Omental fat pad (tissue), 4 donors: ENCODE results near the gene CACNA2D3. TPM values are rescaled to one million over a fixed set of nuclear protein-coding genes. Genes with fewer than 3 reads are reported as not detected.

Experiments used
- ATAC-seq: fragments of 150-250 bp; one replicate; pipeline ENCODE4 v1.9.1; 2016; ENCODE audit warnings: mild to moderate bottlenecking, moderate library complexity; ENCODE audit not compliant: low FRiP score
- DNase-seq: peaks from one replicate; pipeline ENCODE4 v3.0.0-alpha.2; 2019; ENCODE audit warnings: low spot score
- CTCF ChIP-seq, 3 donors: fragments of 450-650 bp; IDR thresholded peaks; one replicate each; pipeline ENCODE4 v1.5.1; 2016 to 2017; ENCODE audit warnings: antibody characterized with exemption in 3 of 3, mild to moderate bottlenecking in 3 of 3, moderate library complexity in 2 of 3
- total RNA-seq, 4 donors: library from RNA; depleted of rRNA; stranded (reverse); fragments of >200 nt; gene quantifications; one replicate each; pipeline ENCODE4 v1.1.0, GENCODE V29; 2016

The CACNA2D3 gene
- total RNA-seq, 4 donors from 2014 or later = 2.6 to 6.1 (median 4.5) TPM

GRCh38 chr3:54481606-54482365, 359.4 kb downstream of the CACNA2D3 start:
- TF ChIP-seq CTCF (IDR thresholded peaks at IDR 0.05) = no peak
- no peak for DNase-seq

DNA sequence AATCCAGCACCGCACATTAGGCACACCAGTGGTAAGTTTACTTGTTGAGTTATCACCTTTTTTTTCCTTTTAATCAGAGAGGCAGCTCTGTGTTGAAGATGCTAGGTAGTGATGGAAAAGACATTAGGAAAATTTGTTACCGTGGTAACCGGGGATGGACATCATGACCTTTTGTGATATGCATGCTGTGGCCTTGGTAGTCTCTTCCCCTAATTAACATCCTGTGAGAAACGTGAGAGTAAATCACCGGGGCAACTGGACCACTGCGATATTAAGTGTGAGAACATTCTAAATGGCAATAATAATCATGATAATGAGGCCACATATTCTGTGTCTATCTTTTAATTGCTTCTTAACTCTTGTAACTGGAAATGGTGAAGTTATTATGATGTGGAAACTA, 362.0 kb downstream of the CACNA2D3 start:
- ATAC-seq (no peak), DNase-seq (no peak)
- TF ChIP-seq CTCF (IDR thresholded peaks at IDR 0.05) = no peak

More at GRCh38 chr3:54481606-54482365, 359.4 kb downstream of the CACNA2D3 start:
- no peak for ATAC-seq

DNA sequence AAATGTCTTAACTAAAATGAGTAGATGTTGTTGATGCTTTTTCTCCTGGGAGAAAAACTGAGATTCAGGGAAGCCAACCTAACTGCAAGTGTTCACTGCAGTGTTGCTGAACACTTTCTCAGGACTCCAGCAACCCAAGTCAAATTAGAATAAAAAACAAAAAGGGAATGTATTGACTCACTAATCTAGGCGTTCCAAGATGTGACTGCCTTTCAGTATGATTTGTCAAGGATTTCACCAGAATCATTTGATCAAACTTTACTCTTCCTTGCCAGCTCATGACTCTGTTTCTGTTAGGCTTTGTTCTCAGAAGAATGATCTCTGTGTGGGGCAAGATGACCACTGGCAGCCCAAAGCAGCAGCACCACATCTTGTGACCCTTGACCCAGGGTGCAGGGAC, 364.0 kb downstream of the CACNA2D3 start:
- DNase-seq (no peak), ATAC-seq (no peak)
- TF ChIP-seq CTCF (IDR thresholded peaks at IDR 0.05) = no peak

- ATAC-seq = no peak
- no peak for DNase-seq
- no peak for TF ChIP-seq CTCF (IDR thresholded peaks at IDR 0.05)
Measured at GRCh38 chr3:54488297-54488696, 365.9 kb downstream of the CACNA2D3 start.

- ATAC-seq (no peak), DNase-seq (no peak)
- no peak for TF ChIP-seq CTCF (IDR thresholded peaks at IDR 0.05)
Measured at GRCh38 chr3:54494209-54494608, 371.9 kb downstream of the CACNA2D3 start.

DNA sequence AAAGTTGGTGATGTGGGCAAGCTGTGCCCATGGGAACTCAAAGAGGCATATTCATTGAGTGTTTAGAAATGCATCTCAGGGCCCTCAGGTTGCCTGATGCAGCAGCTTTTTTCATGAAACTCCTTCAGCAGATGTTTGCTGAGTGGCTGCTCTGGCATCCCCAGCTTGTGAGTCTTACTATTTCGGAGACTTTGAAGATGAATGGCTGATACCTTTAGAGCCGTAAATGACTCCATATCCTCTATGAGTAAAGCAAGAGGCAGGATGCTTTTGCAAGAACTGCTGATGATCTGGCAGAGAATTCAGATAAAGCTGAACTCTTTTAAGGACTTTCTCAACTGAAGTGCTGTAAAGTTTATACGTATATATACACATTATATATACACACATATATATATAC, 384.3 kb downstream of the CACNA2D3 start:
- ATAC-seq (no peak), DNase-seq (no peak)
- no peak for TF ChIP-seq CTCF (IDR thresholded peaks at IDR 0.05)

DNA sequence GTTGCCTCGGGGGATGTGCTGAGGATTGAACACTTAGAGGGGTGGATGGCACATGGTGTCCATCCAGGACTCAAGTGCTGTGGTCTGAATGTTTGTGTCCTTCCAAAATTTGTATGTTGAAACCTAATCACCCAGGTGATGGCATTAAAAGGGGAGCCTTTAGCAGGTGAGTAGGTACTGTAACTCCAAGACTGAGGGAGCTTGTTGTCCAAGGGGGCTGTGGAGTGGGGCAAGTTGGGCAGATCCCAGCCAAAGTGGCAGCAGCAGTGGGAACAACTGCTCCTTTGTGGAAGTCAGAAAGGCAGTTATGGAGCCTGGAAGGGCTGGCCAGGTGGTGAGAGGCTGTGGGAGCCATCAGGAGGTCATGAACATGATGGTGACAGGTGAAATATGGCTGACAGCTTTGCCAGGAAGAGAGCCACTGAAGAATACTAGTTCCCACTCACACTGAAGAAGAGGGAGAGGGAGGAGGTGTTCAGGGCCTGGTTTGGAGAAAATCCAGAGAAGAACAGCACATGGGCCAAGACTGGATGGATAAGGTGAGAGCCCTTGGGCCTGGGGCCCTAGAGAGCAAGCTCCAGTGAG, 385.6 kb downstream of the CACNA2D3 start:
- no peak for ATAC-seq
- TF ChIP-seq CTCF (IDR thresholded peaks at IDR 0.05) = no peak
- no peak for DNase-seq
